Fibroblast of villous mesenchyme (primary cell): ENCODE results near the gene S100A3. TPM values are rescaled to one million over a fixed set of nuclear protein-coding genes. Genes with fewer than 3 reads are reported as not detected.
A peak's percentile ranks its signal among the peaks of the same experiment; 100 is the strongest.

Experiments
- DNase-seq: peaks from one replicate; pipeline ENCODE4 v3.0.0-alpha.2; 2010; ENCODE audit warnings: low read depth
- H3K4me3 ChIP-seq: 2 replicates; pipeline ENCODE4 v1.5.1; 2011; ENCODE audit warnings: low read depth, mild to moderate bottlenecking, low read length
- total RNA-seq: library from RNA; depleted of rRNA; stranded (reverse); fragments of >200 nt; gene quantifications from 2 replicates; pipeline ENCODE4 v1.2.3, GENCODE V29; 2012
- TF ChIP-seq, protein P1 (sequence below): IDR thresholded peaks from 2 replicates; pipeline ENCODE4 v1.5.1; 2012; ENCODE audit warnings: low read depth, mild to moderate bottlenecking, low read length; ENCODE audit not compliant: insufficient read depth

Gene S100A3
- total RNA-seq, 1 donor: 20.3 TPM

DNA sequence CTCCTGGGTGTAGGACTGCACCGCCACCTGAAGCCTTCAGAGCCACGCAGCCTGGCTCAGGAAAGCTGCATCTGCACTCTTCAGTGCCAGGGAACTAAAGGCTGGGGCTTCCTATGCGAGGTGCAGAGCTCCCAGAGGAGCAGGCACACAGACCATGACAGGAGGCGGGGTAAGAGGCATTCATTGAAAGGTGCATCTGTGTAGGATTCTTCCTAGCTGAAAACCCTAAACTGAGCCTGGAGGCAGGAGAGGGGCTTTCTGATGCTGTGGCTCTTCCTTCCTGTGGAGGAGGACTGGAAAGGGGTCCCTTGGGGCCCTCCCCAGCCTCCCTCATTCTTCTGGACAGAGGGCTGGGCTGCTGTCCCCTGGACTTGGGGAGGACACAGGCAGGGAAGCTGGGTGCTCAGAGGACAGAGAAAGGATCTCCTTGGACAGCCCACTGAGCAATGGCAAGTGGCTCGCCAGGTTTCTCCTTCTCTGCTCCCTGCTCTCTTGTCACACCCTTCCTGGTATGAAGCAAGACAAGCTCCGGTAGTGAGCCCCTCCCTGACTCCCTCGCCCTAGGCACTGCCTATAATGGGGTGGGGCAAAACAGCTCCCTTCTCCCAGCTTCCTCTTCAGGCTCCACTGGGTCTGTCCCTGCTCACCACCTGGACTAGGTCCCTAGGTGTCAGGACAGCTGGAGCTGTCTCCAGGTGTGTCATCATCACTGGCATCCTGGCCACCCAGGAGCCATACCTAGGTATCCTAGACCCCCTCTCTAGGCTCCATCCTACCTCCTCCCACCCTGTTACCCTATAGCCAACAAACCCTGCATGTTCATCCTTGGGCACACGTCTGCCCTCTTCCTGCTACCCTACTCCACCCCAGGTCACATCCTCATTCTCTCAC lies 33.3 kb downstream of the S100A3 start:
- no peak overlapping the region for H3K4me3 ChIP-seq
- DNase-seq: no peak
- TF ChIP-seq, protein P1, sequence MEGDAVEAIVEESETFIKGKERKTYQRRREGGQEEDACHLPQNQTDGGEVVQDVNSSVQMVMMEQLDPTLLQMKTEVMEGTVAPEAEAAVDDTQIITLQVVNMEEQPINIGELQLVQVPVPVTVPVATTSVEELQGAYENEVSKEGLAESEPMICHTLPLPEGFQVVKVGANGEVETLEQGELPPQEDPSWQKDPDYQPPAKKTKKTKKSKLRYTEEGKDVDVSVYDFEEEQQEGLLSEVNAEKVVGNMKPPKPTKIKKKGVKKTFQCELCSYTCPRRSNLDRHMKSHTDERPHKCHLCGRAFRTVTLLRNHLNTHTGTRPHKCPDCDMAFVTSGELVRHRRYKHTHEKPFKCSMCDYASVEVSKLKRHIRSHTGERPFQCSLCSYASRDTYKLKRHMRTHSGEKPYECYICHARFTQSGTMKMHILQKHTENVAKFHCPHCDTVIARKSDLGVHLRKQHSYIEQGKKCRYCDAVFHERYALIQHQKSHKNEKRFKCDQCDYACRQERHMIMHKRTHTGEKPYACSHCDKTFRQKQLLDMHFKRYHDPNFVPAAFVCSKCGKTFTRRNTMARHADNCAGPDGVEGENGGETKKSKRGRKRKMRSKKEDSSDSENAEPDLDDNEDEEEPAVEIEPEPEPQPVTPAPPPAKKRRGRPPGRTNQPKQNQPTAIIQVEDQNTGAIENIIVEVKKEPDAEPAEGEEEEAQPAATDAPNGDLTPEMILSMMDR: no peak

- TF ChIP-seq, protein P1: no peak
- no peak overlapping the region for H3K4me3 ChIP-seq
- DNase-seq: no peak
Measured at GRCh38 chr1:153513666-153514065, 35.4 kb downstream of the S100A3 start.

DNA sequence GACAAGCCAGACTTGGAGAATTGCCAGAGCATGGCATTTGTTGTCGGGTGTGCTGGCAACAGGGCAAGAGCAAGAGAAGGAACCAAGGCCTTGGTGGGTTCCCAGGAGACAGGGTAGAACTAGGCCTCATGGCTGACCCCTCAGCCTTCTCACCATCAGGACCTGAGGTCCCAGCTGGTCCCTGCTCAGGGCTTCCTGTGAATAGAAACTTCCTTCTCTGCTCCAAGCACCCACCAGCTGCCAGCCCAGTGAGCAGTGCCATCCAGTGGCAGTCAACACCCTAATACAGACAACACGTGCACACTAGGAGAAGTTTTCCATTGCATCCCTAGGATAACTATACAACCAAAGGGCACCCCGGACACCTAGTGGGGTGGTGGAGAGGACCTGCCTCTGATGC lies 36.0 kb downstream of the S100A3 start:
- H3K4me3 ChIP-seq: no peak overlapping the region
- DNase-seq: no peak
- TF ChIP-seq, protein P1: no peak

DNA sequence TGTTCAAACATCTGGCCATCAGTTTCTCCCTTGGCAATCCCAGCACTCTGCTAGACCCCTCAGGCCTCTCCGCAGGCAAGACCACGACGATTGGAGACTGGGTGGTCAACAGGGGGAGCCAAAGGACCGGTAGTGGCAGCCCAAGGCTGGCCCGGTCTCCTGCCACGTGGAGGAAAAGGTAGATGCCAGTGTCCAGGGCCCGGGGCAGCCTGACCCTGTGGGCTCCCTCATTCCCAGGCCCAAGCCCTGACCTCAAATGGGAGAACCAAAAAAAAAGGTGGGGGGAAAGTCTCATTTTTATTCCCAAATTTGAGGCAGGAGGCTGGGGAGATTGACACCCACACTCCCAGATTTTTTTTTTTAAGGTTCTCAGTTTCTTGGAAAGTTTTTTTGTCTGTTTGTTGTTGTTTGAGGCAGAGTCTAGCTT lies 38.1 kb downstream of the S100A3 start:
- DNase-seq: peak; percentile 81
- H3K4me3 ChIP-seq: no peak overlapping the region
- TF ChIP-seq, protein P1: peak; percentile 97

- H3K4me3 ChIP-seq: no peak overlapping the region
- TF ChIP-seq, protein P1: peak; percentile 70
- no peak for DNase-seq
Measured at GRCh38 chr1:153509729-153510354, 39.2 kb downstream of the S100A3 start.

DNA sequence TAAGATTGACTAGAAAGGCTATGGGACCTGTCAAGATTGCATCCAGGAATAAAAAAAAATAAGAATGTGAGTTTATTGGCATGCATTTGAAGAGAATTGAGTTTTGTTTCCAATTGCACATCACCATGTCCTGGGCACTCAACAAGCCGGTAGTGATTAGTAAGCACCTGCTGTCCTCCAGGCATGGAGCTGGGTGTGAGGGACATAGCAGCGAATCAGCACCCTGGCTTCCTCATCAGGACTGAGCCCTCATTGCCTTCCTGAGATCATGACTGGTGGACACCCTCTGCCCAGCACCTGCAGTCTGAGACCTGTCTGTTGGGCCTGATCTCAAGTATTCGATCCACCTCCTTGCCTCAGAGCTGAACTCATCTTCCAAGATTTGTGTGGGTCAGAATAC lies 40.0 kb downstream of the S100A3 start:
- no peak for DNase-seq
- no peak overlapping the region for H3K4me3 ChIP-seq
- TF ChIP-seq, protein P1: no peak
